GM23338 (cell line): Measurements from ENCODE around the gene CNGB1. TPM values are rescaled to one million over a fixed set of nuclear protein-coding genes. Genes with fewer than 3 reads are reported as not detected.

Source experiments
- ATAC-seq: fragments of 200-7000 bp; cut with Tn5 transposase; 3 replicates; pipeline ENCODE4 v1.9.1; 2020
- DNase-seq: peaks from one replicate; pipeline ENCODE4 v3.0.0-alpha.2; 2015; ENCODE audit warnings: low spot score
- H2AFZ ChIP-seq: fragments of 200-600 bp; sonication (generic); 2 replicates; pipeline ENCODE4 v1.8.0; 2016; ENCODE audit warnings: antibody characterized with exemption, mild to moderate bottlenecking, moderate library complexity
- H3F3A ChIP-seq: fragments of 200-600 bp; sonication (generic); replicated peaks from 2 replicates; pipeline ENCODE4 v1.8.0; 2017; ENCODE audit warnings: antibody characterized with exemption, mixed run types, low read depth
- H3K27ac ChIP-seq: fragments of 200-600 bp; sonication (generic); 2 replicates; pipeline ENCODE4 v1.6.1; 2016; ENCODE audit warnings: low read depth
- H3K27me3 ChIP-seq: fragments of 200-600 bp; sonication (generic); 2 replicates; pipeline ENCODE4 v1.8.0; 2016; ENCODE audit warnings: mild to moderate bottlenecking, mixed run types, moderate library complexity; ENCODE audit not compliant: insufficient read depth
- H3K36me3 ChIP-seq: fragments of 200-600 bp; sonication (generic); 2 replicates; pipeline ENCODE4 v1.8.0; 2016; ENCODE audit warnings: mild to moderate bottlenecking; ENCODE audit not compliant: insufficient read depth
- H3K4me1 ChIP-seq: fragments of 200-600 bp; sonication (generic); 2 replicates; pipeline ENCODE4 v1.8.0; 2016; ENCODE audit warnings: mild to moderate bottlenecking, moderate library complexity; ENCODE audit not compliant: insufficient read depth
- H3K4me2 ChIP-seq: fragments of 200-600 bp; sonication (generic); 2 replicates; pipeline ENCODE4 v1.7.1; 2017; ENCODE audit warnings: mixed run types
- H3K4me3 ChIP-seq: fragments of 200-600 bp; sonication (generic); 2 replicates; pipeline ENCODE4 v1.6.1; 2016; ENCODE audit warnings: mixed run types
- H3K79me2 ChIP-seq: fragments of 200-600 bp; sonication (generic); replicated peaks from 2 replicates; pipeline ENCODE4 v1.8.0; 2017; ENCODE audit warnings: mild to moderate bottlenecking; ENCODE audit not compliant: insufficient read depth
- H3K9me2 ChIP-seq: fragments of 200-600 bp; sonication (generic); 2 replicates; pipeline ENCODE4 v1.8.0; 2017; ENCODE audit not compliant: insufficient read depth
- H4K20me1 ChIP-seq: fragments of 200-600 bp; sonication (generic); replicated peaks from 2 replicates; pipeline ENCODE4 v1.8.0; 2017; ENCODE audit warnings: mild to moderate bottlenecking; ENCODE audit not compliant: insufficient read depth
- H3K27ac Mint-ChIP-seq: 2 replicates; pipeline ENCODE4 v1.8.0; 2020; ENCODE audit warnings: inconsistent platforms, mild to moderate bottlenecking, moderate library complexity, mixed read lengths
- H3K27me3 Mint-ChIP-seq: 3 replicates; pipeline ENCODE4 v1.8.0; 2022; ENCODE audit warnings: low read depth, mild to moderate bottlenecking, moderate library complexity, mixed read lengths, inconsistent platforms; ENCODE audit not compliant: insufficient read depth, poor library complexity
- H3K36me3 Mint-ChIP-seq: 3 replicates; pipeline ENCODE4 v1.8.0; 2021; ENCODE audit warnings: low read depth, mild to moderate bottlenecking, inconsistent platforms, moderate library complexity, mixed read lengths
- H3K4me1 Mint-ChIP-seq: 3 replicates; pipeline ENCODE4 v1.8.0; 2020; ENCODE audit warnings: mild to moderate bottlenecking, inconsistent platforms, mixed read lengths
- H3K4me3 Mint-ChIP-seq: 3 replicates; pipeline ENCODE4 v1.8.0; 2021; ENCODE audit warnings: moderate library complexity, mild to moderate bottlenecking, inconsistent platforms, mixed read lengths
- H3K9me3 Mint-ChIP-seq: 3 replicates; pipeline ENCODE4 v1.8.0; 2020; ENCODE audit warnings: moderate library complexity, mild to moderate bottlenecking, inconsistent platforms, mixed read lengths
- CREB1 ChIP-seq: fragments of 250-450 bp; sonication (Bioruptor Pico); IDR thresholded peaks from 2 replicates; pipeline ENCODE4 v1.5.0; 2020; ENCODE audit warnings: low read depth, mild to moderate bottlenecking, moderate library complexity
- EZH2 ChIP-seq: fragments of 200-600 bp; sonication (generic); IDR thresholded peaks from one replicate; pipeline ENCODE4 v1.8.0; 2017; ENCODE audit warnings: antibody characterized with exemption, mild to moderate bottlenecking, low read depth; ENCODE audit not compliant: unreplicated experiment
- JUNB ChIP-seq: IDR thresholded peaks from one replicate; pipeline ENCODE4 v1.6.1; 2016; ENCODE audit warnings: antibody characterized with exemption; ENCODE audit not compliant: unreplicated experiment
- ZNF114 ChIP-seq: fragments of 250-450 bp; sonication (Bioruptor Pico); IDR thresholded peaks from 2 replicates; pipeline ENCODE4 v1.5.0; 2020; ENCODE audit warnings: mild to moderate bottlenecking, moderate library complexity
- polyA plus RNA-seq: library from polyadenylated mRNA; unstranded; fragments of >200 nt; fragmentation: Nextera tagmentation; extraction: Ambion mirVana; gene quantifications from 2 replicates; pipeline ENCODE4 v1.2.1, GENCODE V29; 2016
- total RNA-seq: library from RNA; depleted of rRNA; stranded (reverse); fragments of >200 nt; shearing (Covaris generic); gene quantifications from 2 replicates; pipeline ENCODE4 v1.2.3, GENCODE V29; 2014
- TF ChIP-seq, protein P1 (sequence below): IDR thresholded peaks from 2 replicates; pipeline ENCODE4 v1.6.1; 2016; ENCODE audit warnings: antibody characterized with exemption
- TF ChIP-seq, protein P2 (sequence below), 2 experiments: fragments of 200-600 bp in 1 of 2; sonication (generic) in 1 of 2; conservative IDR thresholded peaks; 2 replicates each; pipeline versions ENCODE4 v1.5.1 to v1.6.1; 2016 to 2017; ENCODE audit warnings: antibody characterized with exemption in 2 of 2, low read depth in 2 of 2, mild to moderate bottlenecking in 2 of 2, moderate library complexity in 1 of 2
- TF ChIP-seq, protein P3 (sequence below): IDR thresholded peaks from one replicate; pipeline ENCODE4 v1.6.1; 2018; ENCODE audit warnings: antibody characterized with exemption; ENCODE audit not compliant: unreplicated experiment

The CNGB1 gene
- total and polyA plus RNA-seq, 2 experiments from 2014 or later: not detected

DNA sequence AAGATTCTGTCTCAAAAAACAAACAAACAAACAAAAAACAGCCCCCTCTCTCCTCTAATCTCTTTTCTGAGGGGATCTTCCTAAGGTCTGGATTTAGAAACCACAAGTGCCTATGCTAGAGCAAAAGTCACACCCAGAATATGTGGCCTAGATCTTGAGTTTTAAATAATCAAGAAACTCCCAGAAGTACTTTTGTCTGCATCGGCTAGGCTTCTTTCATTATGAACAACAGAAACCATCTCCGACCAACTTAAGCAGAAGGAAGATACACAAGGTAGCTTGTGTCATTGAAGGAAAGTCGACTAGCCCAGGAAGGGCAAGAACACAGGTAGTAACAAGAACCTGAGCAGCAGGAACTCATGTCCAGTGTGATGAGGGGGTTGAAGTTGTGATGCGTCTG is 94.7 kb downstream of the CNGB1 start (continued):
- TF ChIP-seq, protein P1, sequence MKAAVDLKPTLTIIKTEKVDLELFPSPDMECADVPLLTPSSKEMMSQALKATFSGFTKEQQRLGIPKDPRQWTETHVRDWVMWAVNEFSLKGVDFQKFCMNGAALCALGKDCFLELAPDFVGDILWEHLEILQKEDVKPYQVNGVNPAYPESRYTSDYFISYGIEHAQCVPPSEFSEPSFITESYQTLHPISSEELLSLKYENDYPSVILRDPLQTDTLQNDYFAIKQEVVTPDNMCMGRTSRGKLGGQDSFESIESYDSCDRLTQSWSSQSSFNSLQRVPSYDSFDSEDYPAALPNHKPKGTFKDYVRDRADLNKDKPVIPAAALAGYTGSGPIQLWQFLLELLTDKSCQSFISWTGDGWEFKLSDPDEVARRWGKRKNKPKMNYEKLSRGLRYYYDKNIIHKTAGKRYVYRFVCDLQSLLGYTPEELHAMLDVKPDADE: no peak
- TF ChIP-seq EZH2: no peak
- TF ChIP-seq, protein P2, sequence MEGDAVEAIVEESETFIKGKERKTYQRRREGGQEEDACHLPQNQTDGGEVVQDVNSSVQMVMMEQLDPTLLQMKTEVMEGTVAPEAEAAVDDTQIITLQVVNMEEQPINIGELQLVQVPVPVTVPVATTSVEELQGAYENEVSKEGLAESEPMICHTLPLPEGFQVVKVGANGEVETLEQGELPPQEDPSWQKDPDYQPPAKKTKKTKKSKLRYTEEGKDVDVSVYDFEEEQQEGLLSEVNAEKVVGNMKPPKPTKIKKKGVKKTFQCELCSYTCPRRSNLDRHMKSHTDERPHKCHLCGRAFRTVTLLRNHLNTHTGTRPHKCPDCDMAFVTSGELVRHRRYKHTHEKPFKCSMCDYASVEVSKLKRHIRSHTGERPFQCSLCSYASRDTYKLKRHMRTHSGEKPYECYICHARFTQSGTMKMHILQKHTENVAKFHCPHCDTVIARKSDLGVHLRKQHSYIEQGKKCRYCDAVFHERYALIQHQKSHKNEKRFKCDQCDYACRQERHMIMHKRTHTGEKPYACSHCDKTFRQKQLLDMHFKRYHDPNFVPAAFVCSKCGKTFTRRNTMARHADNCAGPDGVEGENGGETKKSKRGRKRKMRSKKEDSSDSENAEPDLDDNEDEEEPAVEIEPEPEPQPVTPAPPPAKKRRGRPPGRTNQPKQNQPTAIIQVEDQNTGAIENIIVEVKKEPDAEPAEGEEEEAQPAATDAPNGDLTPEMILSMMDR (conservative IDR thresholded peaks at IDR 0.05; ENCODE audit: low read depth in 2 of 2): no peak
- TF ChIP-seq ZNF114 (CRISPR knock-in tag): no peak

DNA sequence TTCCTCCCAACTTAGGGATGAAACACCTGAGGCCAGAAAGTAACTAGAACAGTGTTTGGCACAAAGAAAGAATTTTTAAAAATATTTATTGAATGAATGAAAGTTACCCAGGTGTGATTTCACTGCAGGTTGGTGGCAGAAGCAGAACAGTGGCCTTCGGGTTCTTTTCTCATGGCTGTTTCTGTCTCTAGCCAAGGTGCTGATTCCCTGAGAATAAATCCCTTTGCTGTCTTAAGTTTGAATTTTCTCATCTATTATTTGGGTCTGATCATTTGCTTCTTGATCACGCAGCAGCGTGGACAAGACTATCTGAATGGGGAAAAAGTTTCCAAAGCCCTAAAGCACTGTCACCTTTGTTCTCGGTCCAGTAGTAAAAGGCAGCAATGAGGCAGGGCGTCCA is 95.6 kb downstream of the CNGB1 start:
- Histone ChIP-seq H3K4me2 (no peak overlapping the region), H3K4me1 (peaks cover 10% of the 10 kb centered on the region; the same call in 1 of the 2 replicates), H3K27ac (no peak overlapping the region), H3K27me3 (no peaks in the 10 kb centered on the region), H3K9me2 (no peaks in the 10 kb centered on the region), H2AFZ (no peak overlapping the region), H3K36me3 (no peaks in the 10 kb centered on the region), H3K4me3 (no peak overlapping the region), H3K79me2 (no peaks in the 10 kb centered on the region), H3F3A (no peaks in the 10 kb centered on the region), H4K20me1 (no peaks in the 10 kb centered on the region)
- ATAC-seq: no peak
- Mint-ChIP-seq H3K9me3 (no peaks in the 10 kb centered on the region), H3K4me3 (no peak overlapping the region), H3K27me3 (peaks cover 4% of the 10 kb centered on the region), H3K4me1 (peaks cover 8% of the 10 kb centered on the region; the same call in 2 of the 3 replicates), H3K36me3 (no peaks in the 10 kb centered on the region), H3K27ac (no peak overlapping the region)
- DNase-seq: no peak
- no peak for TF ChIP-seq EZH2
- TF ChIP-seq CREB1: no peak
- TF ChIP-seq, protein P3, sequence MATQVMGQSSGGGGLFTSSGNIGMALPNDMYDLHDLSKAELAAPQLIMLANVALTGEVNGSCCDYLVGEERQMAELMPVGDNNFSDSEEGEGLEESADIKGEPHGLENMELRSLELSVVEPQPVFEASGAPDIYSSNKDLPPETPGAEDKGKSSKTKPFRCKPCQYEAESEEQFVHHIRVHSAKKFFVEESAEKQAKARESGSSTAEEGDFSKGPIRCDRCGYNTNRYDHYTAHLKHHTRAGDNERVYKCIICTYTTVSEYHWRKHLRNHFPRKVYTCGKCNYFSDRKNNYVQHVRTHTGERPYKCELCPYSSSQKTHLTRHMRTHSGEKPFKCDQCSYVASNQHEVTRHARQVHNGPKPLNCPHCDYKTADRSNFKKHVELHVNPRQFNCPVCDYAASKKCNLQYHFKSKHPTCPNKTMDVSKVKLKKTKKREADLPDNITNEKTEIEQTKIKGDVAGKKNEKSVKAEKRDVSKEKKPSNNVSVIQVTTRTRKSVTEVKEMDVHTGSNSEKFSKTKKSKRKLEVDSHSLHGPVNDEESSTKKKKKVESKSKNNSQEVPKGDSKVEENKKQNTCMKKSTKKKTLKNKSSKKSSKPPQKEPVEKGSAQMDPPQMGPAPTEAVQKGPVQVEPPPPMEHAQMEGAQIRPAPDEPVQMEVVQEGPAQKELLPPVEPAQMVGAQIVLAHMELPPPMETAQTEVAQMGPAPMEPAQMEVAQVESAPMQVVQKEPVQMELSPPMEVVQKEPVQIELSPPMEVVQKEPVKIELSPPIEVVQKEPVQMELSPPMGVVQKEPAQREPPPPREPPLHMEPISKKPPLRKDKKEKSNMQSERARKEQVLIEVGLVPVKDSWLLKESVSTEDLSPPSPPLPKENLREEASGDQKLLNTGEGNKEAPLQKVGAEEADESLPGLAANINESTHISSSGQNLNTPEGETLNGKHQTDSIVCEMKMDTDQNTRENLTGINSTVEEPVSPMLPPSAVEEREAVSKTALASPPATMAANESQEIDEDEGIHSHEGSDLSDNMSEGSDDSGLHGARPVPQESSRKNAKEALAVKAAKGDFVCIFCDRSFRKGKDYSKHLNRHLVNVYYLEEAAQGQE: peak; percentile 56

DNA sequence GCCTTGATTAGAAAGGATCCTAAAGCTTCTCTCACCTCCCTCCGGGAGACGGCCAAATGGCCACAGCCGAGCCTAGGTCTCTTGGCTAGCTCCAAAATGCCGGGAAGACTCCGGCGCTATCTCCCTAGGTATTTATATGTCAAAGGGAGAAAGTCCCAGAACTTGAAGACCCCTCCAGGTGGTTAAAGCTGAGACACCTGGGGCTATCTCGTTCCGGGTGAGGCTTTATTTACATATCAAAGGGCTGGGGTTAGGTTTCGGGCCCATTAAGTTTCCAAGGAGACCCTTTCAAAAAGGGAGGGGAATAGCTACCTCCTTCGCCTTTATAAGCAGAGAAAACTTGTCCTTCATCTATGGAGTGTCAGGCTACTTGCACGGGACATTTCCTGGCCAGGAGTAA is 97.7 kb downstream of the CNGB1 start:
- ATAC-seq (peak; percentile 96), DNase-seq (peak; percentile 95)
- Histone ChIP-seq H3K4me3 (peak overlapping the region; percentile 27), H3K79me2 (no peaks in the 10 kb centered on the region), H4K20me1 (no peaks in the 10 kb centered on the region), H3K9me2 (no peaks in the 10 kb centered on the region), H3K27me3 (no peaks in the 10 kb centered on the region), H3F3A (no peaks in the 10 kb centered on the region), H3K36me3 (no peaks in the 10 kb centered on the region), H3K4me1 (peaks cover 10% of the 10 kb centered on the region; the same call in 1 of the 2 replicates), H2AFZ (no peak overlapping the region), H3K27ac (no peak overlapping the region), H3K4me2 (peak overlapping the region; percentile 42)
- Mint-ChIP-seq H3K27me3 (peaks cover 4% of the 10 kb centered on the region), H3K4me3 (peak overlapping the region; percentile 34; the same call in 2 of the 3 replicates), H3K9me3 (no peaks in the 10 kb centered on the region), H3K4me1 (peaks cover 8% of the 10 kb centered on the region), H3K36me3 (no peaks in the 10 kb centered on the region), H3K27ac (no peak overlapping the region; the same call in 1 of the 2 replicates)
- TF ChIP-seq, protein P1: no peak
- TF ChIP-seq CREB1 (no peak), JUNB (no peak), ZNF114 (CRISPR knock-in tag) (no peak), EZH2 (no peak)
- TF ChIP-seq, protein P3: no peak
